Prostate gland (tissue), 2 donors: ENCODE results near the gene MYRF.

Experiments
- CTCF ChIP-seq, 4 experiments: fragments of 200-600 bp in 2 of 4; fragments of 450-650 bp in 2 of 4; sonication (generic) in 2 of 4; IDR thresholded peaks; 1 replicate in 3 of 4; 2 replicates in 1 of 4; pipeline ENCODE4 v1.5.1; 2016 to 2019; ENCODE audit warnings: antibody characterized with exemption in 4 of 4, mild to moderate bottlenecking in 2 of 4, moderate library complexity in 2 of 4
- POLR2A ChIP-seq: fragments of 450-650 bp; IDR thresholded peaks from one replicate; pipeline ENCODE4 v1.6.1; 2016; ENCODE audit warnings: antibody characterized with exemption, mild to moderate bottlenecking
- POLR2AphosphoS5 ChIP-seq: sonication (generic); formaldehyde crosslinking; IDR thresholded peaks from one replicate; pipeline ENCODE4 v1.6.1; 2017; ENCODE audit warnings: antibody characterized with exemption

DNA sequence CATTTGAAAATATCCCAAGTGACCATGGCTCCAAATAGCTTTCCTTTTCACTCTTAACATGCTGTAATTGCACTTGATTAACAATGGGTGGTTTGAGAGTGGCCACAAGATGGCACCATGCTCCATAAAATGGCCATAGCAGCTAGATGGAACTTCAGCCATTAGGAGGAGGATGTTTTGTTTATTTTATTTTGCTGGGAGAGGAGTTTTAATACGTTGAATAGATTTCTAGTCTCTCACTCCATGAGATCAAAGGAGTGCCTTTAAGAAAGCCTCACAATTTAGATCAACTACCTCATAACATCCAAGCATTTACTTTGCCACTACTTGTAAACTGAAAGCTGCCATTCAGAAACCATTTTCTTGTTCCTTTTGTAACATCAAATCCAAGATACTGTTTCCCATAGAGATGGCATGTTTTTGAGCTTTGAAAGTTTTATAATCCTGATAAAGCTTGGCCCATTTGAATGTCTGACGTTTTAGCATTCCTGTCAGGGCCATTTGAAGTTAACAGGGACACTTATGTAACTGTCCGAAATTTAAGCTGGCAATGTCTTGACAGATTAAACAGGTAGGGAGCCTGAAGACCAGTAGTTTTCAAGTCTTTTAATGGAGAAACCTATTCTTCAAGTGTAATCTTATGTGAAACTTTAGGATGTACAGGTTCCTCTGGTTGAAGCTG is 45.0 kb downstream of the MYRF start:
- TF ChIP-seq CTCF (IDR thresholded peaks at IDR 0.05): peak; percentile 35 to 95 (median 92)
- TF ChIP-seq POLR2A: no peak
- TF ChIP-seq POLR2AphosphoS5: peak; percentile 80
